GM19025 (cell line): ENCODE measurements around the gene CATSPERZ.

Experiments
- ATAC-seq: cut with Tn5 transposase; IDR thresholded peaks from one replicate; pipeline ENCODE4 v1.9.1; 2021; ENCODE audit warnings: mild to moderate bottlenecking, low read depth, moderate library complexity; ENCODE audit not compliant: unreplicated experiment

The CATSPERZ gene

DNA sequence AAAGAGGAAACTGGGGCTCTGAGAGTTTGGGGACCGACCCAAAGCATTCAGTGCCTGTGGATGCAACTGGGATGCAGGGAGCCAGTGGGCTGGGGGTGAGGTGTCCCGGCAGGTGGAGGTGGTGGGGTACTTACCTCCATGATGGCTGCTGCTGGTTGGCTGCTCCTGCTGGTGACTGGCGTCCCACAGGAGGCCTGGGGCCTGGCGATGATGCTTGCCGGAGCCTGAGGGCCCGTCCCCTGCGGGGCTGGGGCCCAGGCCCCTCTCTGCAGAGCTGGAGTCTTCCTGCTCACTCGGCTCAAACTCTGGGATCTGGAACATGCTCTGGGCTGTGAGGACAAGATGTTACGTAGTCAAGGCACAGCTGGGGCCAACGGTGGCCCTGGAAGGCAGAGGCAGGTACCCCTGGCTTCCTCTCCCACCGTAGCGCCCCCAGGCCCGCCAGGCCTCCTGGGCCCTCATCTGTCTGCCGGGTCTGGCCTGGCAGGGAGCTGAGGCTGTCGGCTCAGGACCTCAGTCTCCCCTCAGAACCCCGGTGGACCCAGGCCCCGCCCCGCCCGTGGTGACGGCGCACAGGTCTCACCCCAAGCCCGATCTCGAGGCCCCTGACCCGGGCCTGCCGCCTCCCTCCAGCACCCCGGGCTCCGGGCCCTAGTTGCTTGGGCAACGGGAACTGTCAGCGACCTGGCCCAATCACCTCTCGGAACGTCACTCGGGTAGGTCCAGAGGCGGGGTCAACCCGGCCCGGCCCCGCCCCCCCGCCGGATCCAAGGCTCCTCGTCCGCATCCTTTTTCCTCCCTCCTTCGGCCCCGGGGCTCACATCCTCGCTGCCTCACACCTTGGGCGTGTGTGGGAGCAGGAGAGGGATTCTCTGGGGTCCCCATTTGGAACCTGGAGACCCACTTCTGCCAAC, 15.9 kb upstream of the CATSPERZ start, which contains the start of gene BAD:
Gene BAD, minus strand, starts transcription at position 618 of the 914 bp plus-strand sequence. Its CDS starts 297 bp downstream, at position 321.
- ATAC-seq = peak; percentile 72

DNA sequence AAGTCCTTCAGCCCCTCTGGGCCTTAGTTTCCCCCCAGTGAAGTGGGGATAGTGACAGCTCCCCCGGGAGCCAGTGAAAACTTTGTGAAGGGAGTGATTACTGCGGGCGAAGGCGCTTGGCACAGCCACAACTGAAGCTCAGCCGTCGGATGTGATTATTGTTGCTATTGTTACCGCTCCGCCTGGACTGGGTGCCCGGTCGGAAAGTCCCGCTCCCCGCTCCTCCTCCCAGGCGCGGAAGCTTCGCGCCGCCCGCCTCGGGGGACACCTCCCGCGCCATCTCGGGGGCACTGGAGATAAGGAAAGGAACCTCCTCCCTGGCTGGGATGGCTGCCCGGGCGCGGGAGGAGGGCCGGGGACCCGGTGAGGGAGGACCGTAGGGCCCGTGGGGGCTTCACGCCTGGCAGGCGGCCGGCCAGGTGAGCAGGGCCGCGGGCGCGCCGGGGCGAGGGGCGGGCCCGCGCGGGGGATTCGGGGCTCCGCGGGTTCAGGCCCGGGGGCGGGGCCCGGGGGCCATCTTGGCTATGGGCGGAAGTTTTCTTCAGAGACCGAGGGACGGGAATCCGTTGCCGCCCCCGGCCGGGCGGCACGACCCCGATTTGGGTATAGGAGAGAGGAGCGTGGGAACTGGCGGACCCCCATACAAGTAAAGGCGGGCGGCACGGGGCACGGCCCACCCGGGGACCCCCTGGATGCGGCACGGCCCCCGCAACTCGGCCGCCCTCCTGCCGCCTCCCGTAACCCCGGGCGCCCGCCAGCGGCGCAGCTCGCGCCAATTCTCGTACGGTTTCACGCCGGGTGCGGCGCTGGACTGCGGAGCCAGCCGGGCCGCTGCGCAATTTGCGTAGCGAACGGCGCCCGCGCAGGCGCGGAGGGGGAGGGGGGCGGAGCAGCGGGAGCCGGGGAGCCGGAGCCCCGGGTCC, 14.9 kb upstream of the CATSPERZ start, which contains the start of gene GPR137:
Gene GPR137, plus strand, starts transcription at position 887 of the 923 bp plus-strand sequence. CDS start 677 bp downstream, outside the sequence.
- peak; percentile 50 for ATAC-seq

DNA sequence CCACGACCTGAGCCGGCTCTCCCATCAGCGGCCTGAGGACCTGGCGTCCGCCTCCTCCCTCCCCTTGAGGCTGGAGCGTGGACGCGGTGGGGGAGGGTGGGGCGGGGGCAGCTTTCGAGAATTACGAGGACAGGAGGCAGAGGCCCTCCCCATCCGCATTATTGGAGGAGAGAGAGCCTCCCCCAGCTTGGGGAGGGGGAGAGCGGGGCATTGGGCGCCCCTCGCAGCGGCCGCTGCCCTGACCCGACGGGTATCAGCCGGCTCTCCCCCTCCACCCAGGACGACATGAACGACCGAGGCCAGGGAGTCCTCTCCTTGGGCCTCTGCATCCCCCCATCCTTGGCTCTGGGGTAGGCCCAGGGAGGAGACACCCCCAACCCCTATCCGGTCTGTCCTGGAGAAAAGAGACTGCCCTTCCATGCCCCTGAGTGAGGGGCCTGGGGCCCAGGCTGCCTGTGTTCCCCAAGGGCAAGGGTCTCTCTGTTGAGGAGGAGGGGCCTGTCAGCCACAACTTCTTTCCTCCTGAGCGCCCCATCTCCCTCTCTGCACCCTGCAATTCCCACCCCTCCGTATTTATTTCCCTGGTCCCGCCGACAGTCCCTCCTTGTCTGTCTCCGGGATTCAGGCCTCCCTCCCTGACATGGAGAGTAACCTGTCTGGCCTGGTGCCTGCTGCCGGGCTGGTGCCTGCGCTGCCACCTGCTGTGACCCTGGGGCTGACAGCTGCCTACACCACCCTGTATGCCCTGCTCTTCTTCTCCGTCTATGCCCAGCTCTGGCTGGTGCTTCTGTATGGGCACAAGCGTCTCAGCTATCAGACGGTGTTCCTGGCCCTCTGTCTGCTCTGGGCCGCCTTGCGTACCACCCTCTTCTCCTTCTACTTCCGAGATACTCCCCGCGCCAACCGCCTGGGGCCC, 14.0 kb upstream of the CATSPERZ start:
- ATAC-seq = no peak

DNA sequence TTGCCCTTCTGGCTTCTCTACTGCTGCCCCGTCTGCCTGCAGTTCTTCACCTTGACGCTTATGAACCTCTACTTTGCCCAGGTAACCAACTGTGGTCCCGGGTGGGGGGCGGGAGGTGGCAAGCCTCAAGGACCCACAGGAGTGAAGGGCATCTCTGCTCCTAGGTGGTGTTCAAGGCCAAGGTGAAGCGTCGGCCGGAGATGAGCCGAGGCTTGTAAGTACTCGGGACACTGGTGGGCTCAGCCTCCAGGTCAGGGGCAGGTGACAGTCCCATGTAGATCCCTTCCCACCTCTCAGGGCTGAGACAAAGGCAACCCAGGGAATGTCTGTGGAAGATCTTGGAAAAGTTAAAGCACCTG, 13.4 kb upstream of the CATSPERZ start:
- no peak for ATAC-seq

DNA sequence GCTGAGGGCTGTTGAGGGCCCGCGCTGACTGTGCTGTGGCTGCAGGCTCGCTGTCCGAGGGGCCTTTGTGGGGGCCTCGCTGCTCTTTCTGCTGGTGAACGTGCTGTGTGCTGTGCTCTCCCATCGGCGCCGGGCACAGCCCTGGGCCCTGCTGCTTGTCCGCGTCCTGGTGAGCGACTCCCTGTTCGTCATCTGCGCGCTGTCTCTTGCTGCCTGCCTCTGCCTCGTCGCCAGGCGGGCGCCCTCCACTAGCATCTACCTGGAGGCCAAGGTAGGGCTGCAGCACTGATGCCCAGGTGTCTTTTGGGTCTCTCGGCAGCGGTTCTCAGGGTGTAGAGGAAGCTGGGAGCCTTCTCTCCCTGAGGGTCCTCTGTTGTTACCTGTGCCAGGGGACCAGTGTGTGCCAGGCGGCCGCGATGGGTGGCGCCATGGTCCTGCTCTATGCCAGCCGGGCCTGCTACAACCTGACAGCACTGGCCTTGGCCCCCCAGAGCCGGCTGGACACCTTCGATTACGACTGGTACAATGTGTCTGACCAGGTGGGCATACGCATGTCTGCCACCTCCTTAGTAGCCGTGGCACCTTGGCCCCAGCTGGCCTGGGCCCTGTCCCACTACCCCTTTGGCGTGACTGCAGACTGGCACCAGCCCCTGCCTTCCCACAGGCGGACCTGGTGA, 12.3 kb upstream of the CATSPERZ start:
- no peak for ATAC-seq

DNA sequence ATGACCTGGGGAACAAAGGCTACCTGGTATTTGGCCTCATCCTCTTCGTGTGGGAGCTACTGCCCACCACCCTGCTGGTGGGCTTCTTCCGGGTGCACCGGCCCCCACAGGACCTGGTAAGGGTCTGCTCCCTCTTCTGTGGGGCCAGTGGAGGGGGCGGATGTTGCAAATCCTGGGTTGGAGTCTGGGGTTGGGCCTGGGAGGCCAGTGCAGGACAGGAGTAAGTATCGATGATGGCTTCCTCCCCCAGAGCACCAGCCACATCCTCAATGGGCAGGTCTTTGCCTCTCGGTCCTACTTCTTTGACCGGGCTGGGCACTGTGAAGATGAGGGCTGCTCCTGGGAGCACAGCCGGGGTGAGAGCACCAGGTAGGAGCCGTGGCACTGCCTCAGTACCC, 11.8 kb upstream of the CATSPERZ start:
- no peak for ATAC-seq

DNA sequence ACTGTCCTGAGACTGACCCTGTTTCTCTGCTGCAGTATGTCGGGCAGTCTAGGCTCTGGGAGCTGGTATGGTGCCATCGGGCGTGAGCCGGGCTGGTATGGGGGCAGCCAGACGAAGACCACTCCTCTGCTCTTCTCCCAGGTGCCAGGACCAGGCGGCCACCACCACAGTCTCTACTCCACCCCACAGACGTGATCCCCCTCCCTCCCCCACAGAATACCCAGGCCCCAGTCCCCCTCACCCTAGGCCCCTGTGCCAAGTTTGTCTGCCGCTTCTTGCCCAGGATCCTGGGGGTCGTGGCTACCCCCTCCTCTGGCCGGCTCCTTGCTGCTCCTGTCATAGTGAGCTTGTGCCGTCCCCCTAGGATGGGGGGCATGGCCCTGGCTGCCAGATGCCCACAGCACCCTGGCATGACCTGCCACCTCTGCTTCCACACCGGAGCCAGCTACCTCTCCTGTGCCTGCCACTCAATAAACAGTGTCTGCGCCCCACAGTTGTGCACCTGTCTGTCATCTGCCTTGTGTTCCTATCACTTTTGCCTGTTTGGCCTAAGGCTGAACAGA, 11.1 kb upstream of the CATSPERZ start:
- no peak for ATAC-seq

DNA sequence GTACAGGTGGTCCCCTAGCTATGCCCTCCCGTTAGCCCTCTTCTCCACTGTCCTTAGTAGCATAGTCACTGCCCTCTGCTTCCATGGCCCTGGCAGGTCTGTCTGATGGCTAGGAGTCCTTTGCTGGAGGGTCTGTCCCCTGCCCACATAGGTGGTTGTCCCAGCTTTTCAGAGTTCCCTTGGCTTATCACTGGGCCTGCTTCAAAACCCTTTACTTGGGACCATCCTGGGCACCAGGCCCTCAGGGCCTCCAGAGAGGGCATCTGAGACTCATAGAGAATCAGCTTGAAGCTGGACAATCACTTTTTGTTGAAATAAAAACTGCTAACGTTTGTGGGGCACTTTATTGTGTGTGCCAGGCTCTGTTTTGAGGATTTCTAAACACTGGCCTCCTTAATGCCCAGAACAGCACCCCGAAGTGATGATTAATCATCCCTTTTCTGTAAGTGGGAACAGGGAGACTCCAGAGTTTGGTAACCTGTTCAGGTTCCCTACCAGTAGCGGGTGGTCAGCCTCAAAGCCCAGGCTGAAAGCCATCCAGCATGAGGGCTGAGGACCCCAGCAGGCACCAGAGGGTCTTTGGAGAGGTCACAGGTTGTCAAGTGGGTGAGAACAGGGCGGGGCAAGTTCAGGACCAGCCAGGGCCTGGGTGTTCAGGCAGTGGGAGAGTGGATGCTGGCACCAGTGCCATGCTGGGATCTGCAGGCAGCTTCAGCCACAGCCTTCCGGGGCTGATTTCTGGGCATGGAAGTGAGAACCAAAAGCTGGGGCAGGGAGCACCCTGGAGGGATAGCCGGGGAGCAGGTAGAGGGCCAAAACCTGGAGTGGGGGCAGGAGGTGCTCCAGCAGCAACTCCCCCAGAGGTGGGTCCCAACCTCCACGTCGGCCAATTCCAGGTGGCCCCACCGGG, 9.6 kb upstream of the CATSPERZ start:
- no peak for ATAC-seq

DNA sequence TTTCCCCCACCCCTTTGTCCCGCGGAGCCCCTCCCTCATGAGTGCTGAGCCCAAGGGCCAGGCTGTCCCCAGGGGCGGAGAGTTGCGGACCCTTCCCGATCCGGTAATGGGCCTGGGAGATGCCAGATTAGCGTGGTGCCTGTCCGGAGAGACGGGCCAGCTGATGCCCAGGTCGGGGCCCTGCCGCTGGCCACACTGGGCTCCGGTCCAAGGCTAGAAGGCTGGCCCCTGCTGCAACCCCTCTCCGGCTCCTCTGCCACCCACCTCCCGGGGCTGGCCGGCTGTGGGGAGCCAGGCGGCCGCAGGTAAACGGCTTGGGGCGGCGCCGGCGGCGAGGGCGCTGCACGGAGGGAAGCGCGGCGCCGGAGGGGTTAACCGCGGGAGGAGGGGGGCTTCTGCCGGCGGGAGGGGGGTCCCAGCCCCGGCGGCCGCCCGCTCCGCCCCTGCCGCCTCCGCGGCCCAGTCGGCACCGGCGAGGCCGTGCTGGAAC, 8.9 kb upstream of the CATSPERZ start, which contains the start of gene KCNK4:
Gene KCNK4, plus strand, starts transcription at position 41 of the 490 bp plus-strand sequence. CDS start 1,717 bp downstream, outside the sequence.
- no peak for ATAC-seq

DNA sequence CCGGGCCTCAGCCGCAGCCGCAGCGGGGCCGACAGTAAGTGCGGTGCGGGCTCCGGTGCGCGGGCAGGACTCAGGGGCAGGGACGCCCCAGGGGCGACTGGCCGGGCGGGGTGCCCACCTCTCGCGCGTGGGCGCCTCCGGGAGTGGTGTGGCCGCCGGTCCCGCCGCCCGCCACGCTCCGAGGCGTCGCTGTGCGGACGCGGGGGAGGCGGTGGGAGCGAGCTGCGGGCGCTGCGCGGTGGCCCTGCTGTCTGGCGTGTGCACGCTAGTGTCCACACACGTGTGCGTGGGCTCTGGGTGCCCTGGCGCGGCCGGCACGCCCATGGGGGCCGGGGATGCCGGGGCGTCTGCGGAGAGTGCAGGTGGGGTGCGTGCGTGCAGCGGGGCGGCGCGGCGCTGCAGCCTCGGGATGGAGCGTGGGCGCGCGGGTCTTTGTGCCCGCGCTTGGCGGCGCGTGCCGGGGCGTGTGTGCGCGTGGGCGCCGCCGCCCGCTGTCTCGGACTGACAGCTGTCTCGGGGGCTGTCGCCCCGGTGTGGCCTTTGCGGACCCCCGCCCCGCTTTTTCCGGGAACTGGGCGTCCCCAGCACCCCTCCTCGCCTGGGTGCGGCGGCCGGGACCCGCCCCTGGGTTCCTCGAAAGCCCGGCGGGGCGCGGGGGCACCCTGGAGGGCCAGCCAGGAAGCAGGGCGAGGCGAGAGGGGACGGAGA, 8.3 kb upstream of the CATSPERZ start:
- ATAC-seq = no peak

DNA sequence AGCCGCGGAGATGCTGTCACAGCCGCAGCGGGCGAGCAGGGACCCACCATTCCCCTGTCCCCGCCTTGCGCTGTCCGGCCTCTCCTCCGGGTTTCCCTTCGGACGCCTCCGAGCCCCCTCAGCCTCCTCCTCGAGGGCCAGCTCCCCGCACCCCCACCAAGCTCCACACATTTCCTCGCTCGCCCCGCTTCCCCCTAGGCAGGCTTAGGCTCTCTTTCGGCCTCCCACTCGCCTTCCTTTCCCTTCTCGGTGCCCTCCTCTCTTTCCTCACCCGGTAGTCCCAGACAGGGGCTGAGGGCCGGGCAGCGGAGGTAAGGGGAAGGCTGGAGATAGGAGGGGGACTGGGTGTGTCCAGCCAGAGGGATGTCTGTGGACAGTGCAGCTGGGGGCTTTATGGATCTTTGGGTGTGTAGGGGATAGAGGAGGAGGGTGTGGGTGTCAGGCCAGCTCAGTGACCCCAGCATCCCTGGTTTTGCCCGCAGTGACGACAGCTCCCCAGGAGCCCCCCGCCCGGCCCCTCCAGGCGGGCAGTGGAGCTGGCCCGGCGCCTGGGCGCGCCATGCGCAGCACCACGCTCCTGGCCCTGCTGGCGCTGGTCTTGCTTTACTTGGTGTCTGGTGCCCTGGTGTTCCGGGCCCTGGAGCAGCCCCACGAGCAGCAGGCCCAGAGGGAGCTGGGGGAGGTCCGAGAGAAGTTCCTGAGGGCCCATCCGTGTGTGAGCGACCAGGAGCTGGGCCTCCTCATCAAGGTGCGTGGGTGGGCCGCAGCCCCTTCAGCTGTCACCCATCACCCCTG, 7.5 kb upstream of the CATSPERZ start:
- no peak for ATAC-seq

DNA sequence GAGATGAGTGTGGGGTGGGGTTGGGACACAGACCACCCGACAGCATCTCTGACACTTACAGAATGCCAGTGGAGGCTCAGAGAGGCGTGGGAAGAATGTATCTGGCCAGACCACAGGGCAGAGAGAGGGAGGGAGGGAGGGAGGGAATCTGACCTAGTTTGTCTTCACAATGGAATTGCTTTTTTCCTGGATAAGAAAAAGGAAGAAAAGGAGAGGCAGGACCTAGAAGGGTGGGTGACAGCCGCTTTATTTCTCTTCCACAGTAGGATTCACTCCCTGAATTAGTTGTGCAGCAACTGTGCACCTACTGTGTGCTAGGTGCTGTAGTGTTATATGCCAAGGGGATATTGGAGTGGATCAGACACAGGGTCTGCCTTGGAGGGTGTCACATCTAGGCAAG, 5.4 kb upstream of the CATSPERZ start:
- ATAC-seq = no peak

DNA sequence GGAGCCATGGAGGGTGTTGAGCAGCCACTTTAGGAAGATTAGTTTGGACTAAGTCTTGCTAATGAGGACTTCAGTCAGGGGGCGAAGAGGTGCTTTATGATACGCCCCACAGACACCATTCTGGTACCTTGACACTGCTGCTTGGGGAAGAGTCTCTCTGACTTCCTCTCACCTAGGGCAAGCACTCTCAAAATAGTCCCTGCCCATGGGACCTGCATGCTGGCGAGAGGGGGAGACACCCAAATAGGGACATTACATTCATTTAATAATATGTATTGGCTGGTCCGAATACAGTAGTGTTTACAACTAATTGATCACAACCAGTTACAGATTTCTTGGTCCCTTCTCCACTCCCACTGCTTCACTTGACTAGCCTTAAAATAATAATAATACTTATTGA, 4.4 kb upstream of the CATSPERZ start:
- no peak for ATAC-seq

DNA sequence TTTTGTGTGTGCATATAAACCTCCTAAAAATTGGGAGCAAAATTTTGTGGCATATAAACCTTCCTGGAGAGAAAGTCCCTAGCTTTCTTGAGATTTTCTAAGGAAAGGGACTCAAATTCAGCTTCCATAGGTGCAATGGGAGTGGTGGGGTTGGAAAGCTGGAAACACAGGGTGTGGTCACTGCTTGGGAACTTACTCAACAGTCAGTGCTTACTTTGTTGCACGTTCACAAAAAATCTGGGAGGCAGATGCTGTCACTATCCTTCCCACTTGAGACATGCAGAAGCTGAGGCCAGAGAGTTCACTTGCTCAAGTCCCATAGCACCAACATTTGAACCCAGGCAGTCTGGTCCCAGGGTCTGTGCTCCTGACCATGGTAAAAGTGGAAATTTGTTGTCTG, 3.9 kb upstream of the CATSPERZ start:
- ATAC-seq = no peak

DNA sequence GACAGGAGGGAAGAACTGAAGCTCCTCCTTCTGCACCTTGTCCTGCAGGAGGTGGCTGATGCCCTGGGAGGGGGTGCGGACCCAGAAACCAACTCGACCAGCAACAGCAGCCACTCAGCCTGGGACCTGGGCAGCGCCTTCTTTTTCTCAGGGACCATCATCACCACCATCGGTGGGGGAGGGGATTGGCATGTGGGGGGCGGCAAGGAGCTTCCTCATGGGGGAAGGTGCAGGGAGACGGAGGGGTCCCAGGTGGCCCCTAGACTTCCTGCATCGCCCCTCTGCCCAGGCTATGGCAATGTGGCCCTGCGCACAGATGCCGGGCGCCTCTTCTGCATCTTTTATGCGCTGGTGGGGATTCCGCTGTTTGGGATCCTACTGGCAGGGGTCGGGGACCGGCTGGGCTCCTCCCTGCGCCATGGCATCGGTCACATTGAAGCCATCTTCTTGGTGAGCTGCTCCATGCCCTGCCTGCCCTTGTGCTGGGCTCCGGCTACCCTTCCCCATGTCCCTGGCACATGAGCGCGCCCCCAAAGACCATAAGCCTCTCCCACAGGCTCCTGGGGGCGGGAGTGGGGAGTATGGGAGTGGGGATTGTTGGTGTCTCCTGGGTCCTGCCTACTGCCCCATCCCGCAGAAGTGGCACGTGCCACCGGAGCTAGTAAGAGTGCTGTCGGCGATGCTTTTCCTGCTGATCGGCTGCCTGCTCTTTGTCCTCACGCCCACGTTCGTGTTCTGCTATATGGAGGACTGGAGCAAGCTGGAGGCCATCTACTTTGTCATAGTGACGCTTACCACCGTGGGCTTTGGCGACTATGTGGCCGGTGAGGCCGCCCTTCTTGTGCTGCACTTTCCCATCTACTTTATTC, 3.1 kb upstream of the CATSPERZ start:
- ATAC-seq = no peak
